Panc1 (cell line): ENCODE measurements around the gene SSTR5.

ENCODE experiments used
- POLR2AphosphoS5 ChIP-seq: IDR thresholded peaks from 2 replicates; pipeline ENCODE4 v1.6.1; 2012; ENCODE audit warnings: mild to moderate bottlenecking, low read depth, low read length, moderate library complexity
- SIN3A ChIP-seq: IDR thresholded peaks from 2 replicates; pipeline ENCODE4 v1.6.1; 2012; ENCODE audit warnings: low read depth, mild to moderate bottlenecking, low read length, moderate library complexity, borderline replicate concordance; ENCODE audit not compliant: insufficient read depth
- TF ChIP-seq, protein P1 (sequence below): fragments of 450-650 bp; IDR thresholded peaks from 2 replicates; pipeline ENCODE4 v1.5.1; 2017; ENCODE audit warnings: mild to moderate bottlenecking
- TF ChIP-seq, protein P2 (sequence below), 2 experiments: IDR thresholded peaks; 2 replicates each; pipeline ENCODE4 v1.6.1; 2011 to 2012; ENCODE audit warnings: low read depth in 2 of 2, control low read depth in 1 of 2, low read length in 1 of 2, mild to moderate bottlenecking in 1 of 2, moderate library complexity in 1 of 2; ENCODE audit not compliant: insufficient read depth in 1 of 2

DNA sequence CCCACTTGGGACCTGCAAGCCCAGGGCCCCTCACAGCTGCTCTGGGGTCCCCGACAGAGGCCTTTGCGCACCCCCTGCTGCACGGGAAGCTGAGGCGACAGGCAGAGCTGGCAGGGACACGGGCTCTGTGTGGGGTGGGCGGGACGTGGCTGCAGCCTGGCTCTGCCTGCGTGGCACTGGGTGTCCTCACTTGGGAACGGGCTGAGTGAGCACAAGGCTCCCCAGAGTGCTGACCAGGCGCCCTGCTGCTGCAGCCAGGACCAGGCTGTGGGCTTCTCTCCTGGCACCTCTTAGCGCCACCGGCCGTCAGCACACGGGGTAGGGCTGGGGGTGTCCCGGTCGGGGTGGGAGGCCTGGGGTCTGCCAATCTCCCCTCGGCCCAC, 16.9 kb downstream of the SSTR5 start:
- TF ChIP-seq, protein P1, sequence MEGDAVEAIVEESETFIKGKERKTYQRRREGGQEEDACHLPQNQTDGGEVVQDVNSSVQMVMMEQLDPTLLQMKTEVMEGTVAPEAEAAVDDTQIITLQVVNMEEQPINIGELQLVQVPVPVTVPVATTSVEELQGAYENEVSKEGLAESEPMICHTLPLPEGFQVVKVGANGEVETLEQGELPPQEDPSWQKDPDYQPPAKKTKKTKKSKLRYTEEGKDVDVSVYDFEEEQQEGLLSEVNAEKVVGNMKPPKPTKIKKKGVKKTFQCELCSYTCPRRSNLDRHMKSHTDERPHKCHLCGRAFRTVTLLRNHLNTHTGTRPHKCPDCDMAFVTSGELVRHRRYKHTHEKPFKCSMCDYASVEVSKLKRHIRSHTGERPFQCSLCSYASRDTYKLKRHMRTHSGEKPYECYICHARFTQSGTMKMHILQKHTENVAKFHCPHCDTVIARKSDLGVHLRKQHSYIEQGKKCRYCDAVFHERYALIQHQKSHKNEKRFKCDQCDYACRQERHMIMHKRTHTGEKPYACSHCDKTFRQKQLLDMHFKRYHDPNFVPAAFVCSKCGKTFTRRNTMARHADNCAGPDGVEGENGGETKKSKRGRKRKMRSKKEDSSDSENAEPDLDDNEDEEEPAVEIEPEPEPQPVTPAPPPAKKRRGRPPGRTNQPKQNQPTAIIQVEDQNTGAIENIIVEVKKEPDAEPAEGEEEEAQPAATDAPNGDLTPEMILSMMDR: no peak
- TF ChIP-seq, protein P2, sequence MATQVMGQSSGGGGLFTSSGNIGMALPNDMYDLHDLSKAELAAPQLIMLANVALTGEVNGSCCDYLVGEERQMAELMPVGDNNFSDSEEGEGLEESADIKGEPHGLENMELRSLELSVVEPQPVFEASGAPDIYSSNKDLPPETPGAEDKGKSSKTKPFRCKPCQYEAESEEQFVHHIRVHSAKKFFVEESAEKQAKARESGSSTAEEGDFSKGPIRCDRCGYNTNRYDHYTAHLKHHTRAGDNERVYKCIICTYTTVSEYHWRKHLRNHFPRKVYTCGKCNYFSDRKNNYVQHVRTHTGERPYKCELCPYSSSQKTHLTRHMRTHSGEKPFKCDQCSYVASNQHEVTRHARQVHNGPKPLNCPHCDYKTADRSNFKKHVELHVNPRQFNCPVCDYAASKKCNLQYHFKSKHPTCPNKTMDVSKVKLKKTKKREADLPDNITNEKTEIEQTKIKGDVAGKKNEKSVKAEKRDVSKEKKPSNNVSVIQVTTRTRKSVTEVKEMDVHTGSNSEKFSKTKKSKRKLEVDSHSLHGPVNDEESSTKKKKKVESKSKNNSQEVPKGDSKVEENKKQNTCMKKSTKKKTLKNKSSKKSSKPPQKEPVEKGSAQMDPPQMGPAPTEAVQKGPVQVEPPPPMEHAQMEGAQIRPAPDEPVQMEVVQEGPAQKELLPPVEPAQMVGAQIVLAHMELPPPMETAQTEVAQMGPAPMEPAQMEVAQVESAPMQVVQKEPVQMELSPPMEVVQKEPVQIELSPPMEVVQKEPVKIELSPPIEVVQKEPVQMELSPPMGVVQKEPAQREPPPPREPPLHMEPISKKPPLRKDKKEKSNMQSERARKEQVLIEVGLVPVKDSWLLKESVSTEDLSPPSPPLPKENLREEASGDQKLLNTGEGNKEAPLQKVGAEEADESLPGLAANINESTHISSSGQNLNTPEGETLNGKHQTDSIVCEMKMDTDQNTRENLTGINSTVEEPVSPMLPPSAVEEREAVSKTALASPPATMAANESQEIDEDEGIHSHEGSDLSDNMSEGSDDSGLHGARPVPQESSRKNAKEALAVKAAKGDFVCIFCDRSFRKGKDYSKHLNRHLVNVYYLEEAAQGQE (IDR thresholded peaks at IDR 0.05; ENCODE audit: insufficient read depth in 1 of 2, low read depth in 2 of 2, low read length in 1 of 2): no peak
- TF ChIP-seq SIN3A (no peak), POLR2AphosphoS5 (no peak)
